UCSD-AML1 (cell line): ENCODE measurements around the gene ISM1.

Experiments
- DNase-seq: peaks from one replicate; lab custom pipeline; 2025; ENCODE audit not compliant: unreplicated experiment; lab: John Stamatoyannopoulos, UW

Gene ISM1

GRCh38 chr20:13251904-13252297 lies 30.8 kb downstream of the ISM1 start:
- DNase-seq: no peak

- DNase-seq: no peak
These were observed 34.3 kb downstream of the ISM1 start for GRCh38 chr20:13255356-13255755.

- no peak for DNase-seq
These were observed 35.5 kb downstream of the ISM1 start for GRCh38 chr20:13256606-13257005.

GRCh38 chr20:13259921-13260320 lies 38.8 kb downstream of the ISM1 start:
- DNase-seq: no peak

GRCh38 chr20:13260650-13261279 lies 39.7 kb downstream of the ISM1 start:
- no peak for DNase-seq

- peak; percentile 50 for DNase-seq
These were observed 40.6 kb downstream of the ISM1 start for GRCh38 chr20:13261460-13262301.

- no peak for DNase-seq
These were observed 41.2 kb downstream of the ISM1 start for GRCh38 chr20:13262302-13262650.

- no peak for DNase-seq
These were observed 41.7 kb downstream of the ISM1 start for GRCh38 chr20:13262671-13263360.

- DNase-seq: no peak
These were observed 42.4 kb downstream of the ISM1 start for GRCh38 chr20:13263451-13263850.

- no peak for DNase-seq
These were observed 43.8 kb downstream of the ISM1 start for GRCh38 chr20:13264907-13265306.

- no peak for DNase-seq
These were observed 44.9 kb downstream of the ISM1 start for GRCh38 chr20:13265941-13266340.

GRCh38 chr20:13267231-13267630 lies 46.2 kb downstream of the ISM1 start:
- DNase-seq: no peak

- no peak for DNase-seq
These were observed 47.9 kb downstream of the ISM1 start for GRCh38 chr20:13268953-13269352.

GRCh38 chr20:13270211-13270610 lies 49.1 kb downstream of the ISM1 start:
- DNase-seq: no peak

- DNase-seq: no peak
These were observed 50.0 kb downstream of the ISM1 start for GRCh38 chr20:13271098-13271497.

GRCh38 chr20:13271977-13272975 lies 51.2 kb downstream of the ISM1 start:
- no peak for DNase-seq

GRCh38 chr20:13274275-13274861 lies 53.3 kb downstream of the ISM1 start:
- no peak for DNase-seq

- no peak for DNase-seq
These were observed 56.0 kb downstream of the ISM1 start for GRCh38 chr20:13276945-13277541.

- DNase-seq: no peak
These were observed 56.7 kb downstream of the ISM1 start for GRCh38 chr20:13277663-13278295.
